Hematopoietic multipotent progenitor cell treated with erythropoietin and hydrocortisone succinate and interleukin-3 and kit ligand, for 4 days (in vitro differentiated cells): ENCODE measurements around the gene TEDC1.
A peak's percentile ranks its signal among the peaks of the same experiment; 100 is the strongest.

Experiments used
- DNase-seq: peaks from one replicate; pipeline ENCODE4 v3.0.0-alpha.2; 2015

TEDC1 gene

GRCh38 chr14:105490572-105491365 is at the start of gene TEDC1:
TEDC1 (plus strand) TSS chr14:105491246; CDS start chr14:105491376, 130 bp downstream.
- DNase-seq: peak; percentile 100

DNA sequence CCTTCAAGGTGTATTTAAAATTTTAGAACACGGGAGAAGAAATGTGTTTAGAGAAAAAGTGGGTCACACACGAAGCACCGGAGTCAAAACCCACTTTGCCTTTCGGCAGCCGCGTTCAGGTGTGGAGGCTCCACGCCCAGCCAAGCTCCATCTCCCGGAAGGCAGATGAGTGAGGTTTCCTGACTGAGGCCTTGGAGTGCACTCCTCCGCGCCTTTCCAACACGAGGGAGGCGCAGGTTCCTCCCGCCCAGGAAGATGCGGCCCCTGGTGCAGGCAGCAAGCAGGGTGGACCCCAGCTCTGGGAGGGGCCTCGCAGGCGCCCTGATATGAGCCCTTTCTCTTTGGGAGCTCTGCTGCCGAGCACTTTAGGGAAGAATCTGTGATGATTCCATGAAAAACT is 48.9 kb upstream of the TEDC1 start:
- DNase-seq: no peak

DNA sequence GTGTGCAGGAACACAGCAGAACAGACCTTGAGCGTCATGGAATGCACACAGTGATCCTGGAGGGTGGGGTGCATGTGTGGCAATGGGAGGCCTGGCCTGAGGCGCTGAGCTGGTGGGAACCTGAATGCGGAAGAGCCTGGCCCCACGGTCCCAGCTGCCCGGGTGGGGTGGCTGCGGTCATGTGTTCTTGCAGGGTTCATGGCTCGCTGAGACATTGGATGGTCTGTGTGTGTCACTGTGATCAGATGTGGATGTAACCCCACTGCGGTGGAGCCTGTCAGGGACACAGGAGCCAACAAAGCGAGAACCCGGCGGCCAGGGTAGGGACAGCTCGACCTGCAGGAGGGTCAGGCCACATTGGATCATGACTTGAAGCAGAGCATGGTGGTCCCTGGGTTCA is 48.2 kb upstream of the TEDC1 start:
- DNase-seq: no peak

GRCh38 chr14:105444859-105445258 is 46.2 kb upstream of the TEDC1 start:
- no peak for DNase-seq

- DNase-seq: no peak
Measured at GRCh38 chr14:105445290-105445689, 45.8 kb upstream of the TEDC1 start.

DNA sequence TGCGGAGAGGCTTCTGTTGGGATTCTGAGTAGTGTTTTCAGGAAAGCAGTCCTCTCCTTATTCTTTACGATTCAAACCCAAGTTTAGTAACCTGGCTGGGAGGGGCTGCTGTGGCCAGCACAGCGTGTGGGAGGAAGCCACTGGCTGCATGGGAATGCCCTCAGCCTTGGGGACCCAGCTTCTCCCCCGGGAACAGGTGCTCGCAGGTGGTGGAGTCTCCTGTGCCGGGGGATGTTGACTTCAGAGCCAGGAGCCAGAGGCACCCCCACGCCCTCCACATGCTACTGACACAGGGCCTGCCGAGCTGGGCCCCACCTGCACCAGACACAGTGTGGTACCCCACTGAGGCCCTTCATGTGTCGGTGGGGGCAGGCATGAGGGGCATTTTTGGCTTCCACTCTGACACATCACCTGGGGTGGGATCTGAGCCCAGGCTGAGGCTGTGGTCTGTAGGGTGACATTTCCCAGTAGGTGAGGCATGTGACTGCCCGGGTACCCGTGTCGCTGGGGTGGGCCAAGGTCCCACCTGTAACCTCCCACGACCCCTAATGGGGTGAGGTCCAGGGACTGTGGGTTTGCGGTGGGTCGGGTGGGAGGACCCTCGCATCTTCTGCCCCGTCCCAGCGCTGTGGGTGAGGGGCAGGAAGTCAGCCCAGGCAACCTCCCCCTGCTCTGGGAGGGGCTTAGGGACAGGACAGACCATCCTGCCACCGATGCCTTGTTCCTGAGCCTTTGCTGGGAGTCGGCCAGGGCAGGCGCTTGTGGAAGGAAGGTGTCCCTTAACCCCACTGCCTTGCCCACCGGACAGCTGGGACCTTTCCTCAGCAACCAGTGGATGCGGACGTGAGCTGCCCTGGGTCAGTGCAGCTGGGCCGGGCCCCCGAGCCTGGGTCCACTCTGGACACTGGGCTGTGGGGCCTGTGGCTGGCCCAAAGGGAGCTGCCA is 44.9 kb upstream of the TEDC1 start:
- DNase-seq: no peak

DNA sequence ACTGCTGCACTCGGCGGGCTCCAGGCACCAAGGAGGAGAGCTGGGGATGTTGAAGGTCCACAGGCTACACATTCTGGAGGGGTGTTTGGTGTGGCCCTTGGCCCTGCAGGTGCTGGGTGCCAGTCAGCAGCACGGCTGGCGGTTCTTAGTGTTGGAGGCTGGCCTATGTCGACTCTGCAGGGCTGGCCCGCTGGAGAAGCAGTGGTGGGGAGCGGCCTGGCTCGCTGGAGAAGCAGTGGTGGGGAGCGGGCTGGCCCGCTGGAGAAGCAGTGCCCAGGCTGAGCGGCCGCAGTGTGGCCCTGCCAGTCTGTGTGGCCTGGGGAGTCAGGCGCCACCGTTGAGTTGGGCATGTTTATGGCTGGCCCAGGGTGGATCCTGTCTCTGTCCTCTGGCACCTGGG is 44.1 kb upstream of the TEDC1 start:
- no peak for DNase-seq

GRCh38 chr14:105447651-105448640 is 43.1 kb upstream of the TEDC1 start:
- DNase-seq: no peak

- DNase-seq: peak; percentile 78
Measured at GRCh38 chr14:105448706-105449111, 42.3 kb upstream of the TEDC1 start.

GRCh38 chr14:105449276-105450122 is 41.5 kb upstream of the TEDC1 start:
- no peak for DNase-seq

GRCh38 chr14:105450123-105450505 is 40.9 kb upstream of the TEDC1 start:
- DNase-seq: no peak

GRCh38 chr14:105450864-105451720 is 40.0 kb upstream of the TEDC1 start:
- no peak for DNase-seq

DNA sequence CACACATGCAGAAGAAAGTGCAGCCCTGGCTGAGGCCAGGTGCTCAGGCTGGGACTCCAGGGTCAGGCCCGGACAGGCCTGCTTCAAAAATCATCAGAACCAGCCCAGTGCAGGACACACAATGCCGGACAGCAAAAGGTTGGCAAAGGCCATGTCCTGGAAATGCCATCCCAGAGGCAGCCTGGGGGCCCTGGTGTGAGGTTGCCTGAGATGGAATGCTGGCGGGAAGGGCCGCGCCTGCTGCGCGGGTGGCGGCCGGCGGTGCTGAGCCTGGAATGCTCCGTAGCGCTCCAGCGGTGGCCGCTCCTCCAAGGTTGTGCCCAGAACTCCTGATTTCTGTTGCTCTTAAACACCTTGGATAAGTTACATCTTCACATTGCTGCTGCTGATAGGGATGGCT is 38.1 kb upstream of the TEDC1 start:
- DNase-seq: no peak

DNA sequence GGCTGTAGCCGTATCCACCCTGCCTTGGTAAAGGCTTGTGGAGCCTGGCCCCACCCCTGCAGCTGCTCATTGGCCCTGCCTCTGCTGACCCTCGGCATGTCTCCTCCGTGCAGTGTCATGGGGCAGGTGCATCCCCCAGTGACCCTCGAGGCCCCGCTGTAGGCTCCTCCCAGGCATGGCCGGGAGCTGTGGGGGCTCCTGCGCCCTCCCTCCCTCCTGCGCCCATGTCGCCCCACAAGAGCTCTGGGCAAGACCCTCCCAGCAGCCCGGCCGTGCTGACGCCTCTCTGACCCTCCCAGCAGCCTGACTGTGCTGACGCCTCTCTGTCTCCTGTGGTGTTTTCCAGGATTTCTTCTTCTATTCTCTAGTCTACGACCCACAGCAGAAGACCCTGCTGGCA is 37.2 kb upstream of the TEDC1 start:
- no peak for DNase-seq

DNA sequence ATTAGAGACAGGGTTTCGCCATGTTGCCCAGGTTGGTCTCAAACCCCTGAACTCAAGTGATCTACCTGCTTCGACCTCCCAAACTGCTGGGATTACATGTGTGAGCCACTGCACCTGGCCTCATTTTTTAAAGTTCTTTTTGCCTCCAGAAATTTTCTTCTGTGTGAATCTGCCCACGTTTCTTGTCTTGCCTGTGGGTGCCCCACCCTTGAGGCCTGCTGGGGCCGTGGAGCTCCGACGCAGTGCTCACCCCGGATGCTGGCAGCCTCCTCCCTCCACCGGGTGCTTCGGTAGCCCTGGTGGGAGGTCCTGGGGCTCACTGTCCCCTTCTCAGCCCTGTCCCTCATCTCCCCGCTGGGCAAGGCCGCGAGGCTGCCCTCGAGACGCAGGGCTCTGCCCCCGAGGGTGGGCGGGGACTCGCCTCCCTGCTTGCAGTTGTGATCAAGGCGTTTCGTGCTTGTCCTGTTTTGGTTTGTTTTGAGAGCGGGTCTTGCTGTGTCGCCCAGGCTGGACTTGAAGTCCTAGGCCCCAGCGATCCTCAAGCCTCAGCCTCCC is 35.9 kb upstream of the TEDC1 start:
- DNase-seq: no peak

- DNase-seq: no peak
Measured at GRCh38 chr14:105455766-105456660, 35.0 kb upstream of the TEDC1 start.

GRCh38 chr14:105456736-105457617 is 34.1 kb upstream of the TEDC1 start:
- no peak for DNase-seq

DNA sequence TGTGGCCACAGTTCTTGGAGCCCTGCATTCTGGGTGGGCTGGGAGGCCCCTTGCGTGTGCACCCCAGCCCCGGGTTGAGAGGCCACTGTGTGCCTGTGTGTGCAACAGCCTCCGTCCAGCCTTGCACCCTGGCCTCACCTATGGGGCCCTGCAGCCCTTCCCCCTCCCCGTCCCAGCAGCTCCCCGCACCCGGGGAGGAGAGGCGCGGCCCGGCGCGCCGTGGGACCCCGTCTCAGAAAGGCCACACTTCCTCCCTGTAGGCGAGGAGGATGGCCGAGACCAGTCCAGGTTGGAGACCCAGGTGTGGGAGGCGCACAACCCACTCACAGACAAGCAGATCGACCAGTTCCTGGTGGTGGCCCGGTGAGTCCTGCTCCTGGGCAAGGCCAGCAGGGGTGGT is 33.0 kb upstream of the TEDC1 start:
- no peak for DNase-seq
